H1 (cell line): ENCODE measurements around the gene BNC2. TPM values are rescaled to one million over a fixed set of nuclear protein-coding genes. Genes with fewer than 3 reads are reported as not detected.

Experiments
- CTCF ChIA-PET: fragments of 300-600 bp; sonication (Branson Sonifier 250); formaldehyde crosslinking; loops from one replicate; lab custom pipeline; 2021; ENCODE audit not compliant: partially characterized antibody; lab: Charles Lee
- POLR2A ChIA-PET: fragments of 300-600 bp; sonication (Branson Sonifier 250); formaldehyde crosslinking; loops from one replicate; lab custom pipeline; 2021; ENCODE audit warnings: inconsistent platforms; ENCODE audit not compliant: partially characterized antibody; lab: Charles Lee
- DNase-seq, 2 experiments: peaks; one replicate each; pipeline versions ENCODE4 v3.0.0 to v3.0.0-alpha.2; 2010 to 2022; ENCODE audit warnings: low spot score in 2 of 2, low read depth in 1 of 2, mixed read lengths in 1 of 2
- FAIRE-seq: peaks from 2 replicates; lab custom pipeline; 2011; peaks lifted over from hg19 to GRCh38; lab: Jason Lieb, UNC
- H2AFZ ChIP-seq: 2 replicates; pipeline ENCODE4 v1.8.1; 2012; ENCODE audit warnings: low read length, inconsistent platforms
- H2AK5ac ChIP-seq: 2 replicates; pipeline ENCODE4 v1.6.1; 2013; ENCODE audit warnings: low read depth, low read length
- H2BK120ac ChIP-seq: replicated peaks from 2 replicates; pipeline ENCODE3; 2013; ENCODE audit warnings: low read depth, low read length, inconsistent platforms
- H2BK12ac ChIP-seq: 2 replicates; pipeline ENCODE4 v1.6.1; 2013; ENCODE audit warnings: low read depth, low read length
- H2BK15ac ChIP-seq: 2 replicates; pipeline ENCODE4 v1.6.1; 2013; ENCODE audit warnings: low read length
- H2BK20ac ChIP-seq: 2 replicates; pipeline ENCODE4 v1.6.1; 2013; ENCODE audit warnings: low read length
- H2BK5ac ChIP-seq: 2 replicates; pipeline ENCODE4 v1.6.1; 2013; ENCODE audit warnings: low read depth, low read length
- H3K14ac ChIP-seq: 2 replicates; pipeline ENCODE4 v1.6.1; 2013; ENCODE audit warnings: inconsistent platforms; ENCODE audit not compliant: insufficient read length
- H3K18ac ChIP-seq: 2 replicates; pipeline ENCODE4 v1.6.1; 2013; ENCODE audit warnings: low read length; ENCODE audit errors: extremely low read depth
- H3K23ac ChIP-seq: 2 replicates; pipeline ENCODE4 v1.6.1; 2013; ENCODE audit warnings: inconsistent platforms; ENCODE audit not compliant: insufficient read length
- H3K23me2 ChIP-seq: 2 replicates; pipeline ENCODE4 v1.6.1; 2013; ENCODE audit warnings: low read depth, low read length
- H3K27ac ChIP-seq: 2 replicates; pipeline ENCODE4 v1.6.1; 2011; ENCODE audit warnings: low read depth, low read length, inconsistent platforms
- H3K27me3 ChIP-seq, 4 experiments: replicated peaks in 1 of 4; 1 replicate in 1 of 4; 2 replicates in 3 of 4; pipeline versions ENCODE4 v1.6.1 to v1.8.1; 2011 to 2013; ENCODE audit warnings: low read length in 3 of 4, mild to moderate bottlenecking in 3 of 4, inconsistent platforms in 2 of 4, mixed read lengths in 2 of 4, moderate library complexity in 1 of 4; ENCODE audit not compliant: control insufficient read depth in 3 of 4, insufficient read depth in 3 of 4; ENCODE audit errors: extremely low read depth in 1 of 4
- H3K36me3 ChIP-seq, 4 experiments: 2 replicates each; pipeline versions ENCODE4 v1.6.1 to v1.8.1; 2011 to 2013; ENCODE audit warnings: mild to moderate bottlenecking in 4 of 4, low read length in 3 of 4, moderate library complexity in 2 of 4, control low read depth in 1 of 4, inconsistent platforms in 1 of 4; ENCODE audit not compliant: insufficient read depth in 4 of 4, control insufficient read depth in 2 of 4
- H3K4ac ChIP-seq: replicated peaks from 2 replicates; pipeline ENCODE3; 2013; ENCODE audit warnings: low read length, low read depth, mixed read lengths, inconsistent platforms; ENCODE audit not compliant: insufficient read length
- H3K4me1 ChIP-seq, 4 experiments: replicated peaks in 1 of 4; 1 replicate in 1 of 4; 2 replicates in 3 of 4; pipeline versions ENCODE4 v1.6.1 to v1.8.1; 2011 to 2013; ENCODE audit warnings: low read length in 3 of 4, inconsistent platforms in 2 of 4, mixed read lengths in 1 of 4; ENCODE audit not compliant: insufficient read depth in 4 of 4, control insufficient read depth in 3 of 4
- H3K4me2 ChIP-seq, 2 experiments: 2 replicates each; pipeline versions ENCODE4 v1.6.1 to v1.8.1; 2011 to 2013; ENCODE audit warnings: low read depth in 2 of 2, low read length in 2 of 2, control low read depth in 1 of 2, inconsistent platforms in 1 of 2, mild to moderate bottlenecking in 1 of 2; ENCODE audit not compliant: insufficient read depth in 1 of 2
- H3K4me3 ChIP-seq, 4 experiments: fragments of 200-600, 300-600 bp in 1 of 4; sonication (generic), shearing (Covaris generic), sonication (Bioruptor Twin) in 1 of 4; 2 replicates each; pipeline versions ENCODE4 v1.5.1 to v1.8.1; 2011 to 2016; ENCODE audit warnings: low read length in 4 of 4, low read depth in 3 of 4, control low read depth in 2 of 4, inconsistent platforms in 2 of 4, mild to moderate bottlenecking in 2 of 4, mixed read lengths in 1 of 4, moderate library complexity in 1 of 4; ENCODE audit not compliant: insufficient read depth in 2 of 4; ENCODE audit errors: extremely low read depth in 1 of 4
- H3K56ac ChIP-seq: replicated peaks from 2 replicates; pipeline ENCODE3; 2013; ENCODE audit warnings: low read depth, mild to moderate bottlenecking, mixed read lengths, low read length, inconsistent platforms; ENCODE audit not compliant: insufficient read length
- H3K79me1 ChIP-seq: 2 replicates; pipeline ENCODE4 v1.6.1; 2013; ENCODE audit warnings: low read depth, low read length, control low read depth
- H3K79me2 ChIP-seq, 2 experiments: 2 replicates each; pipeline versions ENCODE4 v1.6.1 to v1.8.1; 2012 to 2013; ENCODE audit warnings: low read length in 2 of 2, mild to moderate bottlenecking in 2 of 2, inconsistent platforms in 1 of 2; ENCODE audit not compliant: insufficient read depth in 2 of 2, control insufficient read depth in 1 of 2
- H3K9ac ChIP-seq, 4 experiments: replicated peaks in 1 of 4; 1 replicate in 1 of 4; 2 replicates in 3 of 4; pipeline versions ENCODE4 v1.6.1 to v1.8.1; 2011 to 2013; ENCODE audit warnings: low read depth in 3 of 4, low read length in 3 of 4, control low read depth in 2 of 4, mild to moderate bottlenecking in 2 of 4, moderate library complexity in 2 of 4, inconsistent platforms in 1 of 4; ENCODE audit errors: extremely low read depth in 1 of 4
- H3K9me3 ChIP-seq, 2 experiments: 2 replicates each; pipeline versions ENCODE4 v1.6.1 to v1.8.1; 2012 to 2013; ENCODE audit warnings: mild to moderate bottlenecking in 2 of 2, moderate library complexity in 2 of 2, control low read depth in 1 of 2, inconsistent platforms in 1 of 2, low read depth in 1 of 2, low read length in 1 of 2, mixed read lengths in 1 of 2; ENCODE audit not compliant: insufficient read depth in 2 of 2
- H4K20me1 ChIP-seq, 2 experiments: replicated peaks in 1 of 2; 2 replicates each; pipeline versions ENCODE3 to v1.8.1; 2011 to 2013; ENCODE audit warnings: inconsistent platforms in 2 of 2, low read length in 2 of 2, mild to moderate bottlenecking in 1 of 2; ENCODE audit not compliant: insufficient read depth in 2 of 2, control insufficient read depth in 1 of 2
- H4K5ac ChIP-seq: 2 replicates; pipeline ENCODE4 v1.6.1; 2013; ENCODE audit warnings: low read length, low read depth, mixed read lengths, inconsistent platforms; ENCODE audit not compliant: insufficient read length
- H4K8ac ChIP-seq: 2 replicates; pipeline ENCODE4 v1.8.0; 2013; ENCODE audit warnings: mild to moderate bottlenecking, moderate library complexity, low read length, inconsistent platforms; ENCODE audit not compliant: insufficient read depth; ENCODE audit errors: extremely low read depth
- H4K91ac ChIP-seq: replicated peaks from 2 replicates; pipeline ENCODE3; 2013; ENCODE audit warnings: low read length, mixed read lengths, inconsistent platforms; ENCODE audit not compliant: insufficient read length
- CTBP2 ChIP-seq: IDR thresholded peaks from 2 replicates; pipeline ENCODE4 v1.7.0; 2011; ENCODE audit warnings: borderline replicate concordance, mild to moderate bottlenecking, moderate library complexity, mixed read lengths, low read length; ENCODE audit not compliant: insufficient read depth, insufficient read length
- EGR1 ChIP-seq: IDR thresholded peaks from 2 replicates; pipeline ENCODE4 v1.6.1; 2011; ENCODE audit warnings: low read depth, low read length, borderline replicate concordance
- EP300 ChIP-seq, 2 experiments: IDR thresholded peaks; 1 replicate in 1 of 2; 2 replicates in 1 of 2; pipeline ENCODE4 v1.6.1; 2011 to 2012; ENCODE audit warnings: low read depth in 2 of 2, low read length in 2 of 2, mild to moderate bottlenecking in 2 of 2, borderline replicate concordance in 1 of 2, inconsistent platforms in 1 of 2, moderate library complexity in 1 of 2
- KDM1A ChIP-seq: fragments of 200-600, 300-600 bp; sonication (generic); IDR thresholded peaks from 2 replicates; pipeline ENCODE4 v1.7.1; 2016; ENCODE audit warnings: mild to moderate bottlenecking, low read length, borderline replicate concordance
- RAD21 ChIP-seq, 2 experiments: IDR thresholded peaks in 1 of 2; conservative IDR thresholded peaks in 1 of 2; 2 replicates each; pipeline ENCODE4 v1.6.1; 2011; ENCODE audit warnings: low read depth in 2 of 2, low read length in 2 of 2, improper control_type of control experiment in 1 of 2, inconsistent platforms in 1 of 2, mild to moderate bottlenecking in 1 of 2, moderate library complexity in 1 of 2
- RBBP5 ChIP-seq: IDR thresholded peaks from 2 replicates; pipeline ENCODE4 v1.7.1; 2012; ENCODE audit warnings: low read depth, mild to moderate bottlenecking, inconsistent platforms, low read length, moderate library complexity, borderline replicate concordance
- SIN3A ChIP-seq, 2 experiments: IDR thresholded peaks in 1 of 2; conservative IDR thresholded peaks in 1 of 2; 2 replicates each; pipeline ENCODE4 v1.6.1; 2011 to 2012; ENCODE audit warnings: low read length in 2 of 2, improper control_type of control experiment in 1 of 2, low read depth in 1 of 2, mild to moderate bottlenecking in 1 of 2
- SP2 ChIP-seq: IDR thresholded peaks from 2 replicates; pipeline ENCODE4 v1.6.1; 2012; ENCODE audit warnings: mild to moderate bottlenecking, low read length, inconsistent platforms
- YY1 ChIP-seq: IDR thresholded peaks from 2 replicates; pipeline ENCODE4 v1.6.1; 2011; ENCODE audit warnings: low read depth, mild to moderate bottlenecking, low read length
- WGBS, 2 experiments: shearing (Covaris generic) in 1 of 2; methylation state at CpG; one replicate each; pipeline versions ENCODE4 v1.1.6 to v1.1.7; 2013 to 2015; ENCODE audit warnings: low lambda C conversion rate in 2 of 2, mixed read lengths in 2 of 2, inconsistent platforms in 1 of 2, low coverage in 1 of 2, missing lambda C conversion rate in 1 of 2; ENCODE audit not compliant: insufficient replicate concordance in 2 of 2, insufficient coverage in 1 of 2, insufficient read length in 1 of 2; ENCODE audit errors: extremely low coverage in 1 of 2, missing lambda C conversion rate in 1 of 2; 5-methylcytosine and 5-hydroxymethylcytosine counted together
- polyA plus RNA-seq, 7 experiments: library from polyadenylated mRNA; depleted of rRNA in 3 of 7; stranded (reverse) in 5 of 7; unstranded in 2 of 7; fragments of >200 nt in 5 of 7; fragments of 200-250 nt in 2 of 7; gene quantifications; 1 replicate in 5 of 7; 2 replicates in 1 of 7; 4 replicates in 1 of 7; pipeline versions ENCODE4 v1.2.1 to v1.2.3, GENCODE V29; 2011 to 2013; ENCODE audit warnings: missing spikeins in 2 of 7, mixed read lengths in 2 of 7
- total RNA-seq: library from RNA; stranded (reverse); fragmentation: NEBNext Ultra II Directional; extraction: Animal tissue kit (Norgen Biotek cat#: 25700); gene quantifications from 2 replicates; pipeline ENCODE4 v1.2.1, GENCODE V29; 2021

BNC2 gene
- total and polyA plus RNA-seq, 2 of the 8 experiments (the other 6 are each of a cell fraction or from before 2014, with no cell fraction given): 16.0 to 26.8 TPM

DNA sequence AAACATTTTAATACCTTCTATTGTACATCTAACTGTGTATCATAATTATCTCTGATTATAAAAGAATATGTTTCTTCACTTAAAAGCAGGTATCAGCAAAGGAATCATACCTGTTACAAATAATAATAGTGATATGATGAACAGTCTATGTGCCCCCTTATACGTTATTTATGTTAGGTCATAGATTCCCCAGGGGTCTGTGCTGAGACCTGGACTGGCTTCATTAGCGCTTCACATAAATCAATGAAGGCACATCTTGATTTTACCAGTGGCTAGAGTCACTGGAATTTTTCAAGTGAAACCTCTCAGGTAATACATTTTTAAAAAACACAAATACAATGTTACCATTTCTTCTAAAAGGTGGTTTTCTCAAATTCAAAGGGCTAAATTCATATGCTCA lies 275.2 kb downstream of the BNC2 start:
- Histone ChIP-seq H4K5ac (no peak overlapping the region), H3K23ac (no peak overlapping the region), H3K23me2 (no peaks in the 10 kb centered on the region; the same call in 1 of the 2 replicates), H4K8ac (no peak overlapping the region), H3K27ac (no peak overlapping the region), H3K56ac (no peak overlapping the region), H4K20me1 (no peaks in the 10 kb centered on the region), H4K91ac (no peak overlapping the region), H3K4ac (no peak overlapping the region), H2BK20ac (no peak overlapping the region), H3K36me3 (no peaks in the 10 kb centered on the region), H3K14ac (no peak overlapping the region), H3K4me1 (no peaks in the 10 kb centered on the region), H3K4me2 (no peak overlapping the region), H3K9ac (no peak overlapping the region), H3K9me3 (no peaks in the 10 kb centered on the region), H3K4me3 (no peak overlapping the region), H2BK120ac (no peak overlapping the region), H3K79me1 (no peaks in the 10 kb centered on the region), H2BK15ac (no peak overlapping the region), H2BK12ac (no peak overlapping the region), H2BK5ac (no peak overlapping the region), H2AK5ac (no peak overlapping the region), H3K27me3 (no peaks in the 10 kb centered on the region), H2AFZ (no peak overlapping the region), H3K18ac (no peak overlapping the region), H3K79me2 (peaks cover 0 to 8% of the 10 kb centered on the region in 2 experiments; a peak in 1 of 4 replicates)
- DNase-seq (no peak), FAIRE-seq (no peak)
- ChIA-PET POLR2A (no interaction called here), CTCF (interaction anchor here (0.7 to 1.3 kb wide), 2 partner anchors 11 to 86 kb away, joined by 3 to 4 read pairs; no protein-coding TSS in a partner anchor)
- TF ChIP-seq SIN3A (conservative IDR thresholded peaks at IDR 0.05 in 1 of 2, IDR thresholded peaks at IDR 0.05 in 1 of 2; ENCODE audit: low read depth in 1 of 2, low read length in 2 of 2) (no peak), YY1 (no peak), RAD21 (IDR thresholded peaks at IDR 0.05 in 1 of 2, conservative IDR thresholded peaks at IDR 0.05 in 1 of 2; ENCODE audit: low read depth in 2 of 2, low read length in 2 of 2) (no peak), EGR1 (no peak), SP2 (no peak), EP300 (IDR thresholded peaks at IDR 0.05; ENCODE audit: borderline replicate concordance in 1 of 2, low read depth in 2 of 2, low read length in 2 of 2) (no peak), KDM1A (no peak), CTBP2 (no peak), RBBP5 (no peak)
- 97% methylated on average over 2 of the region's 2 CpGs; no CpG with 5 or more reads in 1 of the 2 experiments for WGBS, 2 experiments
